LNCAP (cell line): ENCODE measurements around the gene C1orf159.

Experiments used
- CTCF ChIP-seq: fragments of 450-650 bp; IDR thresholded peaks from 2 replicates; pipeline ENCODE4 v1.5.1; 2017; ENCODE audit warnings: mild to moderate bottlenecking

C1orf159 gene

GRCh38 chr1:1115136-1115785 is 628 bp downstream of the C1orf159 start:
- no peak for TF ChIP-seq CTCF

DNA sequence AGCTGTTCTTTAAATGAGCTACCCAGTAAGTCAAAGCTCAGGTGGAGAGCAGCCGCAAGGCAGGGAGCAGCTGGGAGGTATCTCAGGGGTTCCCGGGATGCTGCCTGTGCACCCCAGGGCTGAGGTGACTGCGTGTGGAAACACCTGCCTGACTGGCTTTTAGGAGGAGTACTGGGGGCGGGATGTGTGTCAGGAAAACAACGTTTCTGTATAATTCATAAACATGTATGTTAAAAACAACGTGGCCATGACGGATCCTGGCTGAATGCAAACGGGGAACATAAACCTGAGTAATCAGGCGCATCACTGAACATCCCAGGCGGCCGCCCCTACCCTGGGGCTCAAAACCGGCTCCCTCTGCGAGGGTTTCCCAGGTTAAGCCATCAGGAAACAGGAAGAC is 1.5 kb downstream of the C1orf159 start:
- TF ChIP-seq CTCF: no peak

GRCh38 chr1:1112237-1112985 is 3.5 kb downstream of the C1orf159 start:
- no peak for TF ChIP-seq CTCF

GRCh38 chr1:1111516-1112236 is 4.2 kb downstream of the C1orf159 start:
- TF ChIP-seq CTCF: no peak

- TF ChIP-seq CTCF: no peak
Observed at GRCh38 chr1:1110561-1110971, 5.3 kb downstream of the C1orf159 start.

GRCh38 chr1:1109743-1110142 is 6.1 kb downstream of the C1orf159 start:
- no peak for TF ChIP-seq CTCF

DNA sequence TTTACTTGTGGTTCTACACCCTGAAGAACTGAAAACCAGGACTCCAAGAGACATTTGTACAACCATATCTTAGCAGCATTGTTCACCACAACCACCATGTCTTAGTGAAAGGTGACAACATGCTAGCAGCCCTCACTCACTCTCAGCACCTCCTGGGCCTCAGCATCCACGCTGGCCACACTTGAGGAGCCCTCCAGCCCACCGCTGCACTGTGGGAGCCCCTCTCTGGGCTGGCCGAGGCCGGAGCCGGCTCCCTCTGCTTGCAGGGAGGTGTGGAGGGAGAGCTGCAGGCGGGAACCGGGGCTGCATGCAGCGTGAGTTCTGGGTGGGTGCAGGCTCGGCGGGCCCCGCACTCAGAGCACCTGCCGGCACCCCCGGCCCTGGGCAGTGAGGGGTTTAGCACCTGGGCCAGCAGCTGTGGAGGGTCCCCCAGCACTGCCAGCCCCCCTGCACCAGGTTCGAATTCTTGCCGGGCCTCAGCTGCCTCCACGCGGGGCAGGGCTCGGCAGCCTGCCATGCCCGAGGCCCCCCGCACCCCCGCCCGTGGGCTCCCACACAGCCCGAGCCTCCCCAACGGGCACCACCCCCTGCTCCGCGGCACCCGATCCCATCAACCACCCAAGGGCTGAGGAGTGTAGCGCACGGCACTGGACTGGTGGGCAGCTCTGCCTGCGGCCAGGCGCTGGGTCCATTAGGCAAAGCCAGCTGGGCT is 9.2 kb downstream of the C1orf159 start:
- TF ChIP-seq CTCF: no peak
